ENCODE measurements around the gene C1orf210. TPM values are rescaled to one million over a fixed set of nuclear protein-coding genes. Genes with fewer than 3 reads are reported as not detected.
A peak's percentile ranks its signal among the peaks of the same experiment; 100 is the strongest.

The C1orf210 gene
- total RNA-seq, 1 donor from 2014 or later = 34.3 TPM

DNA sequence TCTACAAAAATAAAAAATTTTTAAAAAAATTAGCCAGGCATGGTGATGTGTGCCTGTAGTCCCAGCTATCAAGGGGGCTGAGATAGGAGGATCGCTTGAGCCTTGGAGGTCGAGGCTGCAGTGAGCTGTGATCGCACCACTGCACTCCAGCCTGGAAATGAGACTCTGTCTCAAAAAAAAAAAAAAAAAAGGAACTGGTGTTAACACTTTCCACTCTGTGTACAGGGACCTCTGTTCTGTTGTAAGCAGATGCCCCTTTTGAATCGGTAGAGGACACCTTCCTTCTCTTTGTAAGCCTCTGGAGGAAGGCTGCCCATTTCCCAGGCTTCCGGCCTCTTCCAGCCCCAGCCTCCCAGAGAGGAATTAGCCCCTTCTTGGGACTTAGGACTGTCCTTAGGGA lies 7.3 kb upstream of the C1orf210 start:
- Mint-ChIP-seq H3K4me3 (ENCODE audit: low read depth) (no peak overlapping the region), H3K9me3 (ENCODE audit: low read depth) (no peaks in the 10 kb centered on the region), H3K27me3 (no peaks in the 10 kb centered on the region), H3K4me1 (ENCODE audit: low read depth) (peaks cover 23% of the 10 kb centered on the region), H3K27ac (no peak overlapping the region), H3K36me3 (ENCODE audit: insufficient read depth) (no peaks in the 10 kb centered on the region)
- TF ChIP-seq, protein P1, sequence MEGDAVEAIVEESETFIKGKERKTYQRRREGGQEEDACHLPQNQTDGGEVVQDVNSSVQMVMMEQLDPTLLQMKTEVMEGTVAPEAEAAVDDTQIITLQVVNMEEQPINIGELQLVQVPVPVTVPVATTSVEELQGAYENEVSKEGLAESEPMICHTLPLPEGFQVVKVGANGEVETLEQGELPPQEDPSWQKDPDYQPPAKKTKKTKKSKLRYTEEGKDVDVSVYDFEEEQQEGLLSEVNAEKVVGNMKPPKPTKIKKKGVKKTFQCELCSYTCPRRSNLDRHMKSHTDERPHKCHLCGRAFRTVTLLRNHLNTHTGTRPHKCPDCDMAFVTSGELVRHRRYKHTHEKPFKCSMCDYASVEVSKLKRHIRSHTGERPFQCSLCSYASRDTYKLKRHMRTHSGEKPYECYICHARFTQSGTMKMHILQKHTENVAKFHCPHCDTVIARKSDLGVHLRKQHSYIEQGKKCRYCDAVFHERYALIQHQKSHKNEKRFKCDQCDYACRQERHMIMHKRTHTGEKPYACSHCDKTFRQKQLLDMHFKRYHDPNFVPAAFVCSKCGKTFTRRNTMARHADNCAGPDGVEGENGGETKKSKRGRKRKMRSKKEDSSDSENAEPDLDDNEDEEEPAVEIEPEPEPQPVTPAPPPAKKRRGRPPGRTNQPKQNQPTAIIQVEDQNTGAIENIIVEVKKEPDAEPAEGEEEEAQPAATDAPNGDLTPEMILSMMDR (IDR thresholded peaks at IDR 0.05; ENCODE audit: unreplicated experiment) = no peak
- no peak for DNase-seq (ENCODE audit: low spot score, unreplicated experiment)

DNA sequence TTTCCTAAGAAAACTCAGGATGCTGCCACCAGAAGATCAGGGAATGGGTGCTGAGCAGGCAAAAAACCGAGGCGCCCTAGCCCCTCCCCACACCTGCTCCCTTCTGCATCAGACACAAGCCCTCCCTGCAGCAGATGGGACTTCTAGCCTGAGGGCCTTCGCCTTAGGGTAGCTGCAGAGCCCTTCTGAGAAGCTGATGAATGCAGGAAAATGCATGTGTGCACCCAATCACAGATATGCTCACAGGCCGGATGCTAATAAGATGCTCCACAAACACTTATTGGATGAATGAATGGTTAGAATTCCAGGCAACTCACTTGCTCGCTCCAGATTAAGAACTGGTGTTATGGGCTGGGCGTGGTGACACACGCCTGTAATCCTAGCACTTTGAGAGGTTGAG lies 6.8 kb upstream of the C1orf210 start:
- H3K27me3 Mint-ChIP-seq = no peaks in the 10 kb centered on the region
- H3K36me3 Mint-ChIP-seq (ENCODE audit: insufficient read depth) = no peaks in the 10 kb centered on the region
- H3K4me1 Mint-ChIP-seq (ENCODE audit: low read depth) = peaks cover 26% of the 10 kb centered on the region
- DNase-seq (ENCODE audit: low spot score, unreplicated experiment) = no peak
- no peaks in the 10 kb centered on the region for H3K9me3 Mint-ChIP-seq (ENCODE audit: low read depth)
- no peak overlapping the region for H3K4me3 Mint-ChIP-seq (ENCODE audit: low read depth)
- TF ChIP-seq, protein P1 (IDR thresholded peaks at IDR 0.05; ENCODE audit: unreplicated experiment) = no peak
- peak overlapping the region; percentile 16 for H3K27ac Mint-ChIP-seq

DNA sequence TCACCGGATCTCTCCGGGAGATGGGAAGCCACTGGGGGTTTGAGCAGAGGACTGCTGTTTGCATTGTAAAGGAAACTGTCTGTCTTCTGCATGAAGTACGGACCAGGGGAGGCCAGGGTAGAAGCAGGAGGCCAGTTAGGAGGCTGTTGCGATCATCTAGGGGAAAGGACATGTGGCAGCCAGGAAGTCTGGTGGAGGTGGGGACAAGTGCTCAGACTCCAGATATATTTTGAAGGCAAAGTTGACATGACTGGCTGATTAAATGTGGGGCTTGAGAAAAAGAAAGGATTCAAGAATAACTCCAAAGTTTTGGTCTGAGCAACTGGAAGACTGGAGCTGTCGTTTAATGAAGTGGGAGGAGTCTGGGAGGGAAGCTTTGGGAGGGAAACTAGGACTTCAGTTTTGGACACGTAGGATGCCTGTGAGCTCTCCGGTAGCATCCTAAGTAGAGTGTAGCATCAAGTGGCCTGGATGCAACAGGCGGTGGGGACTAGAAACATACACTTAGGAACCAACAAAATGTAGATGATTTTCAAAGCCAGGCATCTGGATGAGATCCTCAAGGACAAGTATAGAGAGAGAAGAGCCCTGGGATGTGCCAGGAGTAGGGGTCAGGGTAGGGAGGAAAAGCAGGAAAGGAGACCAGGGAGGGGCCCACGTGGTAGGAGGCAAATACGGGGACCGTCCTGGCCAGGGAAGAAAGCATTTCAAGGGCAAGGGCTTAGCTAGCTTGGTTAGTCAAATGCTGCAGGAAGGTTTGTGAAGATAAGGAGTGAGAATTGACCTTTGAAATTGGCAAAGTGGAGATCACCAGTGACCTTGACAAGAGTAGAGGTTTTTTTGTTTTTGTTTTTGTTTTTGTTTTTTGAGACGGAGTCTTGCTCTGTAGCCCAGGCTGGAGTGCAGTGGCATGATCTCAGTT lies 3.7 kb upstream of the C1orf210 start:
- H3K36me3 Mint-ChIP-seq (ENCODE audit: insufficient read depth) = no peaks in the 10 kb centered on the region
- no peaks in the 10 kb centered on the region for H3K27me3 Mint-ChIP-seq
- H3K27ac Mint-ChIP-seq = no peak overlapping the region
- no peaks in the 10 kb centered on the region for H3K9me3 Mint-ChIP-seq (ENCODE audit: low read depth)
- no peak for DNase-seq (ENCODE audit: low spot score, unreplicated experiment)
- no peak overlapping the region for H3K4me3 Mint-ChIP-seq (ENCODE audit: low read depth)
- peaks cover 42% of the 10 kb centered on the region for H3K4me1 Mint-ChIP-seq (ENCODE audit: low read depth)
- TF ChIP-seq, protein P1 (IDR thresholded peaks at IDR 0.05; ENCODE audit: unreplicated experiment) = no peak

DNA sequence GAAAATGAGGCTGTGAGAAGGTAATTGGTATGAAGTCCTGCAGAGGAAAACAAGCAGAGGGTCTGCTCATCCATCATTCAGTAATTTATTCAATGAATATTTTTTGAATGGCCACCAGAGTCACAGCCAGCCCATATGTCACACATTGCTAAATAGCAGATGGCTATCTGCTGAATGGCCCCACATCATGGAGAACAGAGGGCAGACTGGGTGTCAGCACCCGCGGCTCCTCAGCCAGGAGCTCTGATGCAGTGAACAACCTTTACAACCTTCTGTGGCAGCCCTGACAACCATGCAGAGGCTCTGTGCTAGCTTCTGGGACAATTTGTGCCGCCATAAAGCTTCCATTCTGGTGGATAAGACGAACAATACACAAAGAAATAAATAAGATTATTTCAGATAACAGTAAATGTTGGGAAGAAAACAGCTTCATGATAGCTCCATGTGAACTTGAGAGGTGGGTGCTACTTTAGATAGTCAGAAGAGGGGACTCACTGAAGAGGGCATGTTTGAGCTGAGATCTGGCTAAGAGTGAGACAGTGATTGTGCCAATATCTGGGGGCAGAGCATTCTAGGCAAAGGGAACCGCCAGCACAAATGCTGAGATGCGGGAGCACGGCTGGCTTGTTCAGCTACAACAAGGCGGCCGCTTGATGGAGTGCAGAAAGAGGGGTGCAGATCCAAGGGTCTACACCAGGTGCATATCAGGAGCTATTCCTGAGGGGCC lies 2.8 kb upstream of the C1orf210 start:
- TF ChIP-seq, protein P1 (IDR thresholded peaks at IDR 0.05; ENCODE audit: unreplicated experiment) = no peak
- no peak overlapping the region for H3K4me3 Mint-ChIP-seq (ENCODE audit: low read depth)
- DNase-seq (ENCODE audit: low spot score, unreplicated experiment) = no peak

DNA sequence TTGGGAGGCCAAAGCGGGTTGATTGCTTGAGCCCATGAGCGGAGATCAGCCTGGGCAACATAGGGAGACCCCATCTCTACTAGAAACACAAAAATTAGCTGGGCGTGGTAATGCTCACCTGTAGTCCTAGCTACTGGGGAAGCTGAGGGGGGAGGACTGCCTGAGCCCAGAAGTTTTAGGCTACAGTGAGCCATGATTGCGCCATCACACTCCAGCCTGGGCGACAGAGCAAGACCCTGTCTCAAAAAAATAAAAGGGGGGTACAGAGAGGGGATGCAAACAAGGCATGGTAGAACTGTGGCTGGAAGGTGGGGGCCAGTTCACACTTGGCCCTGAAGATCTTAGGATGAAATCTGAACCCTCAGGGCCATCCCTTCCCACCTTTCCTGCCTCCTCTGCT lies 1.2 kb upstream of the C1orf210 start:
- Mint-ChIP-seq H3K9me3 (ENCODE audit: low read depth) (no peaks in the 10 kb centered on the region), H3K27ac (peak overlapping the region; percentile 98), H3K4me3 (ENCODE audit: low read depth) (peak overlapping the region; percentile 91), H3K27me3 (no peaks in the 10 kb centered on the region), H3K36me3 (ENCODE audit: insufficient read depth) (peaks cover 4% of the 10 kb centered on the region), H3K4me1 (ENCODE audit: low read depth) (peaks cover 39% of the 10 kb centered on the region)
- TF ChIP-seq, protein P1 (IDR thresholded peaks at IDR 0.05; ENCODE audit: unreplicated experiment) = no peak
- DNase-seq (ENCODE audit: low spot score, unreplicated experiment) = no peak

More for the DNA sequence above, 2.8 kb upstream of the C1orf210 start:
- H3K9me3 Mint-ChIP-seq (ENCODE audit: low read depth) = no peaks in the 10 kb centered on the region
- H3K4me1 Mint-ChIP-seq (ENCODE audit: low read depth) = peaks cover 47% of the 10 kb centered on the region
- peak overlapping the region; percentile 88 for H3K27ac Mint-ChIP-seq
- H3K36me3 Mint-ChIP-seq (ENCODE audit: insufficient read depth) = no peaks in the 10 kb centered on the region
- H3K27me3 Mint-ChIP-seq = no peaks in the 10 kb centered on the region
